ENCODE measurements around the gene CKAP2L.

- no peak for TF ChIP-seq CTCF (IDR thresholded peaks at IDR 0.05)
- TF ChIP-seq POLR2A (IDR thresholded peaks at IDR 0.05): no peak
Measured at GRCh38 chr2:112793449-112793978, 29.1 kb upstream of the CKAP2L start.
